DMS 273 treated with DMSO at 0.1 percent for 48 hours (cell line): ENCODE data around the gene SEC22B.
"Not testable (repeated sequence)": the region's sequence is repeated elsewhere in the genome, so short reads cannot be mapped to it uniquely, and the experiment has no call there.

Source experiments
- DNase-seq: peaks from one replicate; lab custom pipeline; 2025; lab: John Stamatoyannopoulos, UW

SEC22B gene

DNA sequence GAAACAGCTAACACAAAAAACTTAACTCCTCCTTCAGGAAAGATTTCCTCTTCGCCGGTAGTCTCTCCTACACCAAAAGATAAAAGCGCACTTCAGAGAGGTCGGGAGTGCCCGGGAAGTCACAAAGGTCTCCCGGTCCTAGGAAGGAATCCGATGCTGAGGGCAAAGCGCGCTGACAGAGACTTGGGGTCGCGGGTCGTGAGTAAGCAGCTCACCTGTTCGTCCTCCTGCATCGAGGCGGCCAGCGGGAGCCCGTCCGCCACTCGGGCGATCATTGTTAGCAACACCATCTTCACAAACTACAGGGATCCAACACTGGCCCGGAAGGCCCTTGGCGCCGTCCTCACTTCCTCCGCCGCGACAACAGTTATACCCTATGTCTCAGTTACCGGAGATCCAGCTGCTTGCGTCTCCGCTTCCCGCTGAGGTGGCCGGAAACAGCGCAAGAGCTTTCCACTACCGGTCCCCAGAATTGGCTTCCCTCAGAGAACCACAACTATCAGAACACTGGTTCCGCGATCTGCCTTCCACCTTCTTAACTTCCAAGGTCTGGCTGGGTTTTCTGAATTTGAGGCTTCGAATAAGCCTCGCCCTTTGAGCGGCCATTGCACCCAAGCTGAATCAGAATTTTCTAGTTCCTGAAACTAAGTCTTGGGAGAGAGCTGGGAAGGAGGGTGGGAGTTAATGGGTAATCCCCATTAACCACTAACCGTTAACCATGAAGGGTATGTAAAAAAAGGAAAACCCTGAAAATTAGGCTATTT lies at the start of gene SEC22B:
TSS of gene SEC22B (minus strand) at position 429 of the 764 bp plus-strand sequence. CDS start at position 290, 139 bp downstream.
- peak; percentile 90 for DNase-seq

DNA sequence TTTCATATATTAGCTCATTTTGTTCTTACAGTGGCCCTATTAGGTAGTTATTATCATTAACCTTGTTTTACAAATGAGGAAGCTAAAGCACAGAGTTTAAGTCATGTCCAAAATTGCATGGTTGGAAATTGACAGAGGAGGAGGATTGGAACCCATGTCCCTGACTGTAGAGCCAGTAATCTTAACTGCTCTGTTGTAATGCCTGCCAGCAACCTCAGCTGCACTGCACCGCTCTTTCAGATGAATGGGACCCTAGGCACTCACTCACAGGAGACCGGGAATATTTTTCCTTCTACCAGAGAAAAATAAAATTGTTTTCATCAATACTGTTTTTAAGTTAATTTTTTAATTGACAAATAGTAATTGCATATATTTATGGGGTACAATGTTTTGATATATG lies 41.6 kb upstream of the SEC22B start:
- DNase-seq, result not testable (repeated sequence)

DNA sequence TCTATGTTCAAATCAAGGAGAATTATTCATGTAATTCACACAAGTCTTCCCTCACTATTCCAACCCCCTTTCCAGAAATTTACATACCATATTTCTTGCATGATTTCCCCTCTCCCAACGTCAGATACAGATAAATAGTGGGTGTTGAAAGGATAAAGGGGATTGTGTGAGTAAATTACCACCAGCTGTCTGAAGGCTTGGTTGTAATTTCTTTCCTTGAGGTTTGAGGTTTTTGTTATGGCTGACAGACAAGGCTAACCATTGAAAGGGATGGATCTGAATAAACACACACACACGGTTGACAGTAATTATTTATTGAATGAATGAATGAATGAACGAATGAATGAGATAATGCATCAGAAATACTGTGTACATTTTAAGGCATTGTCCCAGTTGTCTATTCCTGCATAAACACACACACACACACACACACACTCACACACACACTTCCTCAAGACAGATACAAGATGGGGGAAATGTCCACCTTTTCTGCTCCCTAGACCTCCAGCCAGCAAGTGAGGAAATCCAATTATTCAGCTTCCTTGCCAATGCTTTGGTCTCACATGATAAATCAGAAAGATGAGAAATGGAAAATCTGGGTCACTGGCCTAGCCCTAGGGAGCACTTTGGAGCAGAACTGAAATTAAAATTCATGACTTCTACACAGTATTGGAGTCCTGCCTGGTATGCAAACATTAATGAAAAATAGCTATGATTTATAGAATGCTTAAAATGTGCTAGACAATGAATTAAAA lies 41.0 kb upstream of the SEC22B start:
- DNase-seq, result not testable (repeated sequence)

DNA sequence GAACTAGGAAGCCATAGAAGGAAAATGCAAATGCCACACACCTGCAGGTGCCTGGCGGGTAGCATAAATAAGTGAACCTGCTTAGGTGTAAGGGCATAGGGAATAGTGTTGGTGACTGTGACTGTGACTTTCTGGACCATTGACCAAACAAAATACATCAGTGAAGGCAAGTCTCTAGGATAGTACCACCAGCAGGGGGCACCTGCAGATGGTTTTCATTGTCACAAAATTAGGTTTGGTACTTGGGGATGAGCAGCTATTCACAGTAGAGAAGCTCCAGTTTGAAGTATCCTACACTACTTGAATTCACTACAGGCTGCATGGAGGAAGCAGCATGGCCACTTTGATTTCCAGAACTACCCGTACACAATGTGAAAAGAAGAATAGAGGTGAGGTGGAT lies 37.3 kb upstream of the SEC22B start:
- not testable (repeated sequence) for DNase-seq

DNA sequence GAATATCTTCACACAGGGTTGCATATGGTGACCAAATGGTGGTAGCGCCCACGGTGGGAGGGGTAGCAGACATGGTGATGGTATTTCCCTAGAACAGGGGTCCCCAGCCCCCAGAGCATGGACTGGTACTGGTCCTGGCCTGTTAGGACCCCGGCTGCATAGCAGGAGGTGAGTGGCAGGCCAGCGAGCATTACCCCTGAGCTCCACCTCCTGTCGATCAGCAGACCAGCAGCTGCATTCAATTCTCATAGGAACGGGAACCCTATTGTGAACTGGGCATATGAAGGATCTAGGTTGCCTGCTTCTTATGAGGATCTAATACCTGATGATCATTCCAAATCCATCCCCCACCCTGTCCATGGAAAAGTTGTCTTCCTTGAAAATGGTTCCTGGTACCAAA lies 34.4 kb upstream of the SEC22B start:
- not testable (repeated sequence) for DNase-seq

DNA sequence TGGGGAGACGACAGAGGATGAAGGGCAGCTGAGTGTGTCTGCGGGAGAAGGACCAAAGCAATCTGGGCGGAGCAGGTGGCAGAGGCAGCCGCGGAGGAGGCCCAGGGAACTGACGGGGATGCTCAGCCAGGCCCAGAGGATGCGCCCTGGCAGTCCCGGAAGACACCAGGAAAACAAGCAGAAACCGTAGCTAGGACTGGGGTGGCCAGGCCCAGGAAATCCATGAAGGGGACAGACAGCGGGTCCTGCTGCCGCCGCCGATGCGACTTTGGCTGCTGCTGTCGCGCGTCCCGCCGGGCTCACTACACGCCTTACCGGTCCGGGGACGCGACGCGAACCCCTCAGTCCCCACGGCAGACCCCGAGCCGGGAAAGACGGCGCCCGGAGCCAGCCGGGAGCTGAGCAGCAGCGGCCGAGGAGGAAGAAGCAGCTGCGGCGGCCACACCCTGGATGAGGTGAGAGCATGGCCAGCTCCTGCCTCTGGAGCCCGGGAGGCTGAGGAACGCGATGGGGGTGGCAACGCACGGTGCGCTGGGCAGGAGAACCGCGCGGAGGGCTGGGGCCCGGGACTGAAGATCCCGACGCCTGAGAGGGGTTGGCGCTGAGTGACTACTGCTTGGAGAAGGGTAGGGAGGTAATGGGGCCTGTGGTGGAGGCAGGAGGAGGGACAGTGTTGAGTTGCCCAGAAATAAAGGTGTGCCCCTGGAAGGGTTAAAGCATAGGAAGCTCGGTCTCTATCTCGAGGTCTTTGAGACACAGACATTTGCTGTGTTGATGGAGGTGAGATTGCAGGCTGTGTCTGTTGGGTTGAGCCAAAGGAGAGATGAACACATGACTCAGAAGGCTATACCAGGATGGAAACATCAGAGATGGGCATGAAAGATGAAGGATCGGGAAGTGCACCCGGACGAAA lies 20.8 kb upstream of the SEC22B start:
- DNase-seq, result not testable (repeated sequence)

DNA sequence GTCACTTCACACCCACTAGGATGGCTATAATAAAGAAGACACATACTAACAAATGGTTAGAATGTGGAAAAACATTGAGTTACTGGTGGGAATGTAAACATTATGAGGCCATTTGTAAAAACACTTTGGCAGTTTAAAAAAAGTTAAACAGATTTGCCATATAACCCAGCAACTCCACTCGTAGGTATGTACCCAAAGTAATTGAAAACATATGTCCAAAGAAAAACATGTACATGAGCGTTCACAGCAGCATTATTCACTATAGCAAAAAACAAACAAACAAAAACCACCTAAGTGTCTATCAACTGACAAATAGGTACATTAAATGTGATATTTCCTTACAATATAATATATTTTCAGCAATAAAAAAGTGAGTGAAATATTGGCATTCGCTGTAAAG lies 12.3 kb upstream of the SEC22B start:
- DNase-seq, result not testable (repeated sequence)

DNA sequence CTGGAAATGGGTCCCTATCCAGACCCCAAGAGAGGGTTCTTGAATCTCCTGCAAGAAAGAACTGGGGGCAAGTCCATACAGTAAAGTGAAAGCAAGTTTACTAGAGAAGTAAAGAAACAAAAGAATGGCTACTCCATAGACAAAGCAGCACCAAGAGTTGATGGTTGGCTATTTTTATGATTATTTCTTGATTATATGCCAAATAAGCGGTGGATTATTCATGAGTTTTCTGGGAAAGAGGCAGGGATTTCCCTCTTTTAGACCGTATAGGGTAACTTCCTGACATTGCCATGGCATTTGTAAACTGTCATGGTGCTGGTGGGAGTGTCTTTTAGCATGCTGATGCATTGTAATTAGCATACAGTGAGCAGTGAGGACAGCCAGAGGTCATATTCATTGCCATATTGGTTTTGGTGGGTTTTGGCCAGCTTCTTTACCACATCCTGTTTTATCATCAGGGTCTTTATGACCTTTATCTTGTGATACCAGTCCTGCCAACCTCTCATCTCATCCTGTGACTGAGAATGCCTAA lies 5.9 kb upstream of the SEC22B start:
- not testable (repeated sequence) for DNase-seq

DNA sequence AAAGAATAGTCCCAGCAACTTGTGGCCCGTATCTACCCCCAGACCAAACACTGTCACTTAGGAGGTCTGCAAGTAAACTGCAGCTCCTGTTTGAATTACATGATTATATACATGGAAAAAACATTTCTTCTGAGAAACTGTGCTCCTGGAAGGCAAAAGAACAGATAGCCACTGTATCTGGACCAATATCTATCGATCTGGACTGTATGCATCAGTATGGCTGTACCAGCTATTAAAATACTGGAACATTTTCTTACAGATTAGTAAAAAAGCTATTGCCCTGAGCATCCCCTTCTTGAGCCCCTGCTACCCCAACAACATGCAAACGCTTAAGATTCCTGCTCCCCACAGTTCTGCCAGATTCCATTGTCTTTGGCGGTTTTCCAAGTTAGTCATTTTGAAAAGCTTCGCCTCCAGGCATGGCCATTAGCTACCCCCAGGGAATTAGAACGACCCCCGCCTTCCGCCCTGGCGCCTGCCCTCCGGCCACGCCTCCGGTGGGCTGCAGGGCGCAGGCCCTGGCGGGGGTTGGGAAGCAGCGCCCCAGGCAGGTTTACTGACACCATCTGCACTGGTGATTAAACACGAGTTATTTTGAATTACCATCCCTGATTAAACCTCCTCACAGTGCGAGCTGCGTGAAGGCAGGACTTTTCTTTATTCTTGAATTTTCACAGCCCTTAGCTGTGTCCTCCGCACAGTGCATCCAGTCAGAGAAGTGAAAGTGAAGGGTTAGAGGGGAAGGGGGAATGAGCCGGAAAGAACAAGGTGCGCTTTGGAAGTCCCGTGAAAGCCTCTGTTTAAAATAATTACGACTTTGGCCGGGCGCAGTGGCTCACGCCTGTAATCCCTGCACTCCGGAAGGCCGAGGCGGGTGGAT lies 3.7 kb upstream of the SEC22B start:
- not testable (repeated sequence) for DNase-seq

DNA sequence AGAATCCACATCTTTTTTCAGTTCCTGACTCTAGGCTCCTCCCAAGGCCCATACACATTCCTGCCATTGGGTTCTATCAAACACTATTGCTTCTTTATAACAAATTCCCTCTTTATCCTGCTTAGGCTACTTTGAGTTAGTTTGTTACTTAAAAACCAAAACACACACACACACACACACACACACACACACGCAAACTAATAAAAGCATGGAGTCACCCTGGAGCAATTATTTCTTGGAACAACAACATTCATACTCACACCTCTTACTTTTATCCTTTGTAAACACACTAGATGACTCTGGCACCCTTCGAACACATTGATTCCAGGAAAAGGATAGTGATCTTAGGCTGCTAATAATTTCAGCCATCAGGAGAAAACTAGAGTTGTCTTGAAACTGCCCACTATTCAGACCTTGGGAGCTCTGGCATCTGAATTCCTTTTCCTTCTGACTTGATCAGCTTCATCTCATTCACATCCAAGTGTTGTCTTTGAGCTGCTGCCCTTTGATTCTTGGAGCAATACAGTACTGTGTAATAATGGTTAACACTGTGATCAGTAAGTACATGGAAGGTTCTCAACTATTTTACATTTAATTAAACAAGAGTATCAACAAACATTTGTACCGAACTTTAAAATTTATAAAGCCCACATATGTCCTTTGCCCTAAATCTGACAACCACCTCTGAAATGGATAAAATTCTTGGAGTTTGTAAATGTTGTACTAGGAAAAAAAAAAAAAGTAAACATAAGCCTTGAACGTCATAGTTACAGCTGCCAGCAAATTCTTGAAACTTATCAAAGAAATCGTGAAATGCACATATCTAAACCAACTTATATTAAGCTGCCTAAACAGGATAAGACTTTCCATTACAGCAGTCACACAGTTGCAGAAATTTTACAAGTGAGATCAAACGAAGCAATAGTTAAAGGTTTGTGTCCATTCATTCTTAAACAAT lies 2.8 kb upstream of the SEC22B start:
- no peak for DNase-seq

DNA sequence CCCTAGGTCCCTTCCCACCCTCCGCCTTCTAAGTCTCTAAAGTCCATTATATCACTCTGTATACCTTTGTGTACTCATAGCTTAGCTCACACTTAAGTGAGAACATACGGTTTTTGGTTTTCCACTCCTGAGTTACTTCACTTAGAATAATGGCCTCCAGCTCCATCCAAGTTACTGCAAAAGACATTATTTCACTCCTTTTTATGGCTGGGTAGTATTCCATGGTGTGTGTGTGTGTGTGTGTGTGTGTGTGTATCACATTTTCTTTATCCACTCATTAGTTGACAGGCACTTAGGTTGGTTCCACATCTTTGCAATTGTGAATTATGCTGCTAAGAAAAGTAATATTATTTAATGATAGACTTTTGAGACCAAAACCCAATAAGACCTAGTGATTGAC lies 1.7 kb upstream of the SEC22B start:
- not testable (repeated sequence) for DNase-seq

DNA sequence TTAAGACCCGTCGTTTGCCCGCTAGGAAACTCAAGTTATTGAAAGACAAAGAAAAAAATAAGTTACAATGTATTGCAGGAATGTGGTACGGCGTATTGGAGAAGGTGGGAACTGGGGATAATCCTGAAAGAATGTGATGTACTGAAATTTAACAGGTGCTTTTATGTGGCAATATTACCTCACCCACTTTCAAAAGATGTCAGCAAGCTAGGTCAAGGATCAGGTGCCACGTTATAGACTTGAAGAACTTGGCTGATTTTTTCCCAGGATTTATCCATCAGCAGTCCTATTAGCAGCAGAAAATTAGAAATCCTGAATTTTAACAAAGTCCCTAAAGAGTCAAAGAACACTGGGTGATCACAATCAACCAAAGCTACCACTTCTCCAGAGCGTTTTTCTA lies 632 bp downstream of the SEC22B start:
- DNase-seq, result not testable (repeated sequence)

DNA sequence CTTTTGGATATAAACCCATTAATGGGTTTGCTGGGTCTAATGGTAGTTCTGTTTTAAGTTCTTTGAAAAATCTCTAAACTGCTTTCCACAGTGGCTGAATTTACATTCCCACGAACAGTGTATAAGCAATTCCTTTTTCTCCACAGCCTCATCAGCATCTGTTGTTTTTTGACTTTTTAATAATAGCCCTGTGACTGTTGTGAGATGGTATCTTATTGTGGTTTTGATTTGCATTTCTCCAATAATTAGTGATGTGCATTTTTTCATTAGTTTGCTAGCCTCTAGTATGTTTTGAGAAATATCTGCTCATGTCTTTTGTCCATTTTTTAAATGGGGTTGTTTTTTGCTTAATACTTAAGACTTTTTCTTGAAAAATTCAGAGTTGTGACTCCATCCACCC lies 11.6 kb downstream of the SEC22B start:
- DNase-seq, result not testable (repeated sequence)

DNA sequence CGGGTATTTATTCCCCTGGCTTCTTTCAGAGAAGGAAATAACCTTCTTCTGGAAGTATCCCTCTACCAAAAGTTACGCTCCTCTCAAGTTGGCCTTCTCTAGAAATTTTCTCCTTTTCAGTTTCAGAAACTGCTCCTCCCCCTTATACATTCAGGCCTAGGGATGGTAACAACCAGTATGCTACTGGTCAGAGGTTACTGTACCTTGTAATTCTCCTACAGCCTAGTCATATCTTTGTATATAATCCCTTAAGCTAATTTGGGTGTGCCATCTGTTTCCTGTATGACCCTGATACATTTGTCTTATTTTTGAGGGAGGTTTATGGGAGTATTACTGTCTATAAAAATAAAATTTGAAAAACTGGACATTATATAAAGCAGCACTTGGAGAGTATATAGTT lies 14.3 kb downstream of the SEC22B start:
- not testable (repeated sequence) for DNase-seq

DNA sequence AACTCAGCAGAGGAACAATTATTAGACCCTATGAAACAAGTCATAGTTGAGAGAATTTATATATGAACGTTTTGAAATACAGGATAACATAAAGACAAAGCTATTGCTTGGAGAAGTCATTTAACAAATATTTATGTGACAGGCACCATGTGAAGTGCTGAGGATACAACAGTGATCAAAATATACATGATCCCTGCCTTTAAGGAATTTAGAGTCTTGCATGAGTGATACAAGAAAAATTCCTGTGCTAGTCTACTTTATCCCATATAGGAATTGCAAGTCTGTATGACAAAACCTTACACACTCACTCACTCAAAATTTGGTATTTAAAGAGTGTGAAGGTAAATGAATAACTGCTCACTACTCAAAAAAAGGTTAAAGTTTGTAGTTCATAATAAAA lies 17.8 kb downstream of the SEC22B start:
- DNase-seq, result not testable (repeated sequence)

DNA sequence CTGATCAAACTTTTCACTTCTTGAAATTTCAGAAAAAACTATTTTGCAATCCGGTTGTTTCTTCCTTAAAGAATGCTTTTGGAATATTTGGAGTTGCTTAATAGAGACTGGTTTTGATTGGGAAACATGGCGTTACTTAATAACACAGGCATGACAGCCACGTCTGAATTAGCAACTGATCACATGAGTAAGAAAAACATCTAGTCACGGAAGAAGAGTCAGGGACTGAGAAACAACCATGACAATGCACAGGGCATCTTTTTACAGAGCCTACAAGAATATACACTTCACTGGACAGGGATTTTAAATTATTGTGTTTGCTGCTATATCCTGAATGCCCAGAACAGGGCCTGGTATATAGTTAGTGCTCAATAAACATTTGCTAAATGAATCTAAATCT lies 18.2 kb downstream of the SEC22B start:
- not testable (repeated sequence) for DNase-seq

DNA sequence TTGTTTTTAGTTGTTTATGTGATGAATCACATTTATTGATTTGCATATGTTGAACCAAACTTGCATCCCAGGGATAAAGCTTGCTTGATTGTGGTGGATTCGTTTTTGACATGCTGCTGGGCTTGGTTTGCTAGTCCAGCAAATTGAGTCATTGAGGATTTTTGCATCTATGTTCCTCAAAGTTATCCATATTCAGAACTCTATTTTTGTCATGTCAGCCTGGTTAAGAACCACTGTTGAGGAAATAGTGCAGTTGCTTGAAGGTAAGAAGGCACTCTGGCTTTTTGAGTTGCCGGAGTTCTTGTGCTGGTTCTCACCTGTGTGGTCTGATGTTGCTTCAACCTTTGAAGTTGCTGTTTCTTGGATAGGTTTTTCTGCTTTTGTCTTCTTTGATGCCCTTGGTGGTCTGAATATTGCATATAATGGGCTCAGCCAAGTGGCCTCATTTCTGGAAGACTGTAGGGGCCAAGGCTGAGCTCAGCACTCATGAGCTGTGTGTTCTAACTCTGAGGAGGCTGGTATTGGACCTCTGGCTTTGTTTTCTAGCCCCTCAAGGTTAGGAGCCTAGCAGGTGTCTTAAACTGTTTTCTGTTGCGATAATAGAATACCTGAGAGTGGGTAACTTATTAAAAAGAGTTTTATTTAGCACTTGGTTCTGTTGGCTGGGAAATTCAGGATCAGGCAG lies 26.0 kb downstream of the SEC22B start:
- not testable (repeated sequence) for DNase-seq

DNA sequence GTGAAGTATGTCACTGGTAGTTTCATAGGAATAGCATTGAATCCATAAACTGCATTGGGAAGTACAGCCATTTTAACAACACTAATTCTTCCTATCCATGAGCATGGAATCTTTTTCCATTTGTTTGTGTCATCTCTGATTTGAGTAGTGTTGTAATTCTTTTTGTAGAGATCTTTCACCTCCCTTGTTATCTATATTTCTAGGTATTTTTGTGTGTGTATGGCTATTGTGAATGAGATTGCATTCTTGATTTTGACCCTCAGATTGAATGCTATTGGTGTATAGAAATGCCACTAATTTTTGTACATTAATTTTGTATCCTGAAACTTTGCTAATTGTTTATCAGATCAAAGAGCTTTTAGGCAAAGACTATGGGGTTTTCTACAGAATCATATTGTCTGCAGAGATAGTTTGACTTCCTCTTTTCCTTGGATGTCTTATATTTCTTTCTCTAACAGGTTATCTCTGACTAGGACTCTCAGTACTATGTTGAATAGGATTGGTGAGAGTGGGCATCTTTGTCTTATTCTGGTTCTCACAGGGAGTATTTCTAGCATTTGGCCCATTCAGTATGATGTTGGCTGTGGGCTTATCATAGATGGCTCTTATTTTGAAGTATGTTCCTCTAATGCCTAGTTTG lies 26.8 kb downstream of the SEC22B start:
- not testable (repeated sequence) for DNase-seq

DNA sequence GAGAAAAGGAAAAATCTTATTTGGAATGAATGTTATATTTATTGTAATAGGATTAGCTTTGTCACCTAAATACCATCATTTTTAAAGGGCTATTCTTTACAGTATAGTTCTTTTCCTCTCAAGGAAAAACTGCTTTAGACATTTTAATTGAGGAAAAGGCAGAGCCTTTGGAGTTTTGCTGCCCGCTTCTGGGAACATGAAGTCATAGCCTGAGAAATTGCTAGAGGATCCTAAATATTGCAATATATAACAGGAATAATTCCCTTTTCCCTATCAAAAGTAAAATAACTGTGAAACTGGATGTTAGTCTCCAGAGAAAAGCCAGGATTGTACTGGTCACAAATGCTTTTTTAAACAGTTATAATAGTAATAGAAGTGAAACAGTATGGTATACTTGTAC lies 30.5 kb downstream of the SEC22B start:
- not testable (repeated sequence) for DNase-seq
